ENCODE results near the gene SLC22A1.
A peak's percentile ranks its signal among the peaks of the same experiment; 100 is the strongest.
"Not testable (repeated sequence)": the region's sequence is repeated elsewhere in the genome, so short reads cannot be mapped to it uniquely, and the experiment has no call there.

The SLC22A1 gene

GRCh38 chr6:160125105-160125504 lies 3.5 kb downstream of the SLC22A1 start:
- not testable (repeated sequence) for DNase-seq

DNA sequence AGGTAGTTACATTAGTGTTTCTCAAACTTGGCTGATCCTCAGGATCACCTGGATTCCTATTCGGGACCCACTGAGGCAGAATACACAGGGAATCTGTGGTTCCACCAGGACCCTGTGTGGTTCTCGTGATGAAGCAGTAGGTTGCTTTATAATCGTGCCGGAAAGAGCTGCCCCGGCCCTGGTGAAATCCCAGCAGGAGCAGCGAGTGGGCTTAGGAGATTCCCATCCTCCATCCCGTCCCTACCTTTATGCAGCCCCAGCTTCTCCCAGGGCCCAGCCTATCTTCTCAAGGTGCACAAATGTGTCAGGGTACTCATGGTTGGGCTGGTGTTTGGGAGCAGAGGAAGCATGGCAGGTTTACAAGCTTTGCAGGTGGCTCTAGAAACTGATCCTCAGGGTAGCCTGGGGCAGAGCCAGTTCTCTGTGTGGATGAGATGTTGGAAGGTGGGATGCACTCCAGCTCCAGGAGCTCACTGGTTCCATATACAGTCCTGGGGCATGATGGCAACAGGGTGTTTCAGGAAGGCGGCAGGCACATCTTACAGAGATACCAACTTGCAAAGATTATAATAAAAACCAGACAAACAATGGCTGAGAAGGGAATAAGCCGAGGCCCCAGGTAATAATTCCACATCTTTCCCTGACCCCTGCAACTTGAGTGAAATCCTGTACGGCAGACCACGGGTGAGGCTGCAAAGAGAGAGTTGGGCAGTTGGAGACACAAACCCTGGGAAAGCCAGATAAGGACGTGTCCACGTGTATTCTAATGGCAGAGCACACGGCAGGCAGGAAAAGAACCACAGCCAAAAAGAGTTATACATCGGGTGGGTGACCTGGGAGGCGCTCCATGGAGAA lies 5.9 kb downstream of the SLC22A1 start:
- DNase-seq = no peak

DNA sequence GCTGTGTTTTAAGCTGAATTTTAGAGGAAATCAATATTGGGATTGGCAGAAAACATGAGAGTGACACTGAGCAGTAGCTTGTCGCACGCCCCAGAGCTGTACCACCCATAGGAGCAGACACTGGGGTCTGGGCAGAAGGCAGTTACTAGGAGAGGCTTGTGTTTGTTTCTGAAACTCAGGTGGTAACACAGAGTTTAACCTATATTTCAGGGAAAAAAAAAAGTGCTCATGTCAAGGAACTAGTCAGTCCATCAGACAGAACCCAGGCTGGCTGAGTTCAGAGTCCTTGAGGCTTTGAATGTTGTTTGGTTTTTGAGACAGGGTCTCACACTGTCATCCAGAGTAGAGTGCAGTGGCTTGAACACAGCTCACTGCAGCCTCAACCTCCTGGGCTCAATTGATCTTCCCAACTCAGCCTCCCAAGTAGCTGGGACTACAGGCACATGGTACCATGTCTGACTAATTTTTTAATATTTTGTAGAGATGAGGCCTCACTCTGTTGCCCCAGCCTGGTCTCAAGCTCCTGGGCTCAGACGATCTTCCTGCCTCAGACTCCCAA lies 6.6 kb downstream of the SLC22A1 start:
- no peak for DNase-seq

GRCh38 chr6:160128879-160129516 lies 7.4 kb downstream of the SLC22A1 start:
- no peak for DNase-seq

DNA sequence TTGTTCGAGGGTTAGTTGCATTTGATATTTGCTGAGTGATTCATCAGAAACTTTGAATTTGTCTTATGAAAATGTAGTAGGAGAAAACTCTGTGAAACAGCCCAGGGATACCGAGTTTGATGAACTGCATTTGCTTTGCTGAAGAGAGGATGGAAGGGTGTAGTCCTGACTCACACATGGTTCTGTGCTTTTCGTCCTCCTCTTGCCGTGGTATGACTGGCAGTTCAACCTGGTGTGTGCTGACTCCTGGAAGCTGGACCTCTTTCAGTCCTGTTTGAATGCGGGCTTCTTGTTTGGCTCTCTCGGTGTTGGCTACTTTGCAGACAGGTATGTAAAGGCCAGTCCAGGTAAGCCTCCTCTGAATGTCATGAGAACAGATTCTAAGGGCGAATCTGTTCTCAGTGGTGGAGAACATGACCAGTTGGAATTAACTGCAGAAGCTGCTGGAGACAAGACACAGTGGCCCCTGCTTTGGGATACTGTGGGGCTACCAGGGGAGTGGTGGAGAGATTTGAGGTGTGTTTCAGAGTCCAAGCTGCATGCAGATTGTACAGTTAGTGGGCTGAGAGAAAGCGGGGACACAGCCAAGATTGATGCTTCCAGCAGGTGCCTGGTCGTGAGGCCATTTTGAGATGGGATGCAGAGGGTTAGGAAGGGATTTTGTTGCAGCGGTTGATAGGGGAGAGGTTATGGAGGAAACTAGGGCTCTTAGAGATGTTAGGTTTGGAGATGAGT lies 8.4 kb downstream of the SLC22A1 start:
- DNase-seq = no peak

DNA sequence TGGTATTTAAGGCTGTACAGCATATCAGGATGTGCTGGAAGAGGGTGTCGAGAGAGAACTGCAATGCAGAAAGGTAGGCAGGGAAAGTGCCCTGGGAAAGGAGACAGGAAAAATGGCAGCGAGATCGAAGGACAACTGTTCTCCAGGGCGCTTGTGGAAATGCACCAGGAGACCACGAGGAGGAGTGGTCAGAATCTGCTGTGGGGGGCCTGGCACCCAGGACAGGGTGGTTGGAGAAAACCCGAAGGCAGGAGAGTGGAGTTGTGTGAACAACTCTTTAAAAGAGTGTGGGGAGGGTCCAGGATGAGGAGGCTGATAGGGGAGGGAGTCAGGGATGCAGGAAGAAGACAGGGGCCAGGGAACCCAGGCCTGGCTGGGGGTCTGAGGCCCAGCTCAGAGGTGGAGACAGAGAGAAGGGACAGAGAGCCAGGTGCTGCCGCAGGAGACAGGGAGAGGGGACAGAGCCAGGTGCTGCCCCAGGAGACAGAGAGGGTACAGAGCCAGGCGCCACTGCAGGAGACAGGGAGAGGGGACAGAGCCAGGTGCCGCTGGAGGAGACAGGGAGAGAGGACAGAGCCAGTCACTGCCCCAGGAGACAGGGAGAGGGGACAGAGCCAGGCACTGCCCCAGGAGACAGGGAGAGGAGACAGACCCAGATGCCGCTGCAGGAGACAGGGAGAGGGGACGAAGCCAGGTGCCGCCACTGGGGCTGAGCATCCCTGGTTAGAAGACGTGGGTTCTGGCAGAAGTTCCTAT lies 9.3 kb downstream of the SLC22A1 start:
- no peak for DNase-seq

GRCh38 chr6:160131636-160132296 lies 10.2 kb downstream of the SLC22A1 start:
- DNase-seq = no peak

GRCh38 chr6:160132297-160132637 lies 10.7 kb downstream of the SLC22A1 start:
- DNase-seq = no peak

DNA sequence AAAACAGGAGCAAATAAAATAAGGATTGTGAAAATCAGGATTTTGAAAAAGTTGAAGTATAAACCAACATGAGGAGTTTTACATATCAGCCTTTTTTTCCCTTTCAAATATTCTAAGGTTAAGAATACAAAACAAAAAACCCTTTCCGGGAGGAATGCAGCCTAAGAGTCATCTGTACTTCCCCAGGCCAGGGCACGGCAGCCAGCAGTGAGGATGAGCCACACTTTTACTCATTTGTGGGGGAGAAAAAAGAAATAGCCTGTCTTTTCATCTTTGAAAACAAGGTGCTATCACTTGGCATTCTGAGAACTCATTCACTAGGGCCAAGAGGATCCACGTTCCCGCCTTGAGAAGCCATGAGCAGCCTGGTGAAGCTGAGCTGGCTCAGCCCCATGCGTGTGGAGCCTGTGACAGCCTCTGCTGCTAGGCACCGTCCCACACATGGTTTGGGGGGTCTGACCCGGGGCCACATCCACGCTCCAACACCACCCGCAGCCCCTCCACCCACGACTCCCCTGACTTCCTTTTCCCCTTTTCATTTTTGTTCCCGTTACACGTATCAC lies 11.2 kb downstream of the SLC22A1 start:
- DNase-seq = no peak

DNA sequence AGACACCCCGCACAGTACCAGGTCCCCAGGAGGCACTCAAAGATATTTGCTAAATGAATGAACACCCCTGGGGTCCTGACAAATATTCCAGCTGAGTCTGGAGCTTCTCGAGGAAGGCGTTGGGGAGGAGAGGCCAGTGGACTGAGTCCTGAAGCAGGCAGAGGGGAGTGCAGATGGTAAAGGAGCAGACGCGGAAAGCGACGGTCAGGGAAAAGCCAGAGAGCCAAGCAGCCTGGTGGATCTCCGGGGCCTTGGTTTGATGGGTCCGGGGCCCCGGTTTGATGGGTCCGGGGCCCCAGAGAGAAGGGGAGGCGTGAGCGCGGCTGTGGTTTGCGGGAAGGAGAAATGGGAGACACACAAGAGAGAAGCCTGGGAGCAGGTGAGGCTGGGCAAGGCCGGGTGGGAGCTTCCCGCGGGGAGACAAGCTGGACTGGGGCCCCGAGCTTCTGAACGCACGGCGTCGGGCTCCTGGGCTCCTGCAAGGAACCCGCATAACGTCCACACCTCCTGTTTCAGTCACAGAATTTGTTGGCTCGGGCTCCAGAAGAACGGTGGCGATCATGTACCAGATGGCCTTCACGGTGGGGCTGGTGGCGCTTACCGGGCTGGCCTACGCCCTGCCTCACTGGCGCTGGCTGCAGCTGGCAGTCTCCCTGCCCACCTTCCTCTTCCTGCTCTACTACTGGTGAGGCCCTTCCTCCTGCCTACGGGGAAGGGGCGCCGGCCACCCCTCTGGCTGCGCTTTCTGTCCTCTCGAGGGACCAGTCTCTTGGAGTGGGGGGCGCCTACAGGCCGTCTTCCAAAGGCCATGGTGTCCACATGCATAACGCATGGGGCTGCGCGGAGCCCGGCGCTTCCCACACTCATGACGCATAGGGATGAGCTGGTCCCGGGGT lies 12.1 kb downstream of the SLC22A1 start:
- no peak for DNase-seq

GRCh38 chr6:160134337-160134751 lies 12.7 kb downstream of the SLC22A1 start:
- not testable (repeated sequence) for DNase-seq

DNA sequence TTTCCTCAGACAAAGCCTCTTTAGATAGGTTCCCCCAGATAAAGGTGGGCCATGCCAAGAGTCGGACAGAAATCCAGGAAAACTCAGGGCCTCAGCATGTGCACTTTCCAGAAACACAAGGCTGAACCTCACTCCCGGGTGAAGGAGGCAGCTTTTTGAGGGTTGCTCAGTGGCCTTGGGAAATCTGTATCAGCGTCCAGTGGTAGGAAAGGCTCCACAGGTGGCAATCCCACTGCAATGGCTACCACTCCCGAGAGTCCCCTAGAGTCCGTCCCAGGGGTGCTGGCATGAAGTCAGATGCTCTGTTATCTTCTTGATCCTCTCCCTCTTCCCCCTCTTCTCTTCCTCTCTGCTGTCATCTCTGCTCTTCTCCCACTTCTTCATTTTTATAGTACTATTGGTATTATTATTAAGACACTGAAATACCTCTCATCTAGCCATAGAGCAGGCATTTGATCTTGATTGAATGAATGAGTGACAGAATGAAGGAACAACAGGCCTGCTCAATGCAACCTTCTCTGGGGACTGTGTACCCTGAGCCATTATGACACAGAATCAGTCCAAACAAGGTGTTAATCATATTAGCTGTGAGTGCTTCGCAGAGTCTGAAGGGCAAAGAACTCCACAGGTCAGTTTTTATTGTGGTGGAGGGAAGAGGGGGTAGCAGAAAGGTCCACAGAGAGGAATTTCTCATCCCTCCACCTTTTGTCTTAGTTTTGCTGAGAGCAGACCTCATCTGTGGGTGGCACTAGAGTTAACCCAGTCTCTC lies 13.3 kb downstream of the SLC22A1 start:
- DNase-seq = no peak

DNA sequence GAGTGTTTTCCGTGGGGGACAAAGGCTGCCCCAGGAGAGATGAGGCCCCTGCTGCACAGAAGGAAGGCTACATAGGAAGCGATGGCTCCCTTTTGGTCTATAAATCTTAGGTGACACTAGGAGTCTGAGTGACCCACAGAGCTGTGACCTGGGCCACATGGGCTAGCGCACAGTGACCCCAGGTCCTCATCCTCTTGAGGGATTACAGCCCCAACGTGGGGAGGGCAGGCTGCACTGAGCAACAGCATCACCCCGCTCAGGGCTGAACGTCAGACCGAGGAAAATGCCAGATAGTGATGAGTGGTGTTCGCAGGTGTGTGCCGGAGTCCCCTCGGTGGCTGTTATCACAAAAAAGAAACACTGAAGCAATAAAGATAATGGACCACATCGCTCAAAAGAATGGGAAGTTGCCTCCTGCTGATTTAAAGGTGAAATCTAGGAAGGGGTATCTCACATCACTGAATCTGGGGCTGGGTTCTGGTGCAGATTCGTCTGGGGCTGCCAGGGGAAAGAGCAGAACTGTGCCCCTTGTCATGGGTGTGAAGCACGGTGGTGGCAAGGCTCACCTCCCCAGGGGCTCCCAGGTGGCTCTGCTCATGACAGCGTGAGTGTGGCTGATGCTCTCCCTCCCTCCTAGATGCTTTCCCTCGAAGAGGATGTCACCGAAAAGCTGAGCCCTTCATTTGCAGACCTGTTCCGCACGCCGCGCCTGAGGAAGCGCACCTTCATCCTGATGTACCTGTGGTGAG lies 14.5 kb downstream of the SLC22A1 start:
- DNase-seq = no peak

- no peak for DNase-seq
These were observed 15.7 kb downstream of the SLC22A1 start for GRCh38 chr6:160137130-160137988.

- peak; percentile 62 for DNase-seq
These were observed 16.6 kb downstream of the SLC22A1 start for GRCh38 chr6:160137989-160138835.

DNA sequence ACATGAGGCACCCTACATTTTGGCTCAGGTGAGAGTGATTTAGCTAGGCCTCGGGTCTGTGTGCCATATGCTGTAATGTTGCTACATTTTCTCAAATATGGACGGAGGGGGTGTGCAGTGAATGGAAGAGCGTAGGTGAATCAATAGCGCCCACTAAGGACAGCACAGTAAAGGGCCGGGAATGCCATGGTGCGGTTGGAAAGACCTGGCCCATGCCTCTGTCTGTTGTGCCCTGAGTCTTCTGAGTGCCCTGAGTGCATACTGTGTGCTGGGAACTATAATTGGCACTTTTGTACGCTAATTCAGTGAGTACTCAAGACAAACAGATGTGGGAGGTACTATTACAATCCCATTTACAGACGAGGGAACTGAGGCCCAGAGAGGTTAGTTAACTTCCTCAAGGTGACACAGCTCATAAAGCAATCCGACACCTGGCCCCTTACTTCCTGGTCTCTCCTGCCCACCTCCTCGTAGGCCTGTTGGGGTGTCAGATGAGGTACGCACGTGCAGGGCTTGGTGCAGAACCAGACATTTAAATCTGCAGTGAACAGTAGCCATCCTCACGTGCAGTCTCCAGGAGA lies 17.3 kb downstream of the SLC22A1 start:
- DNase-seq = no peak

- no peak for DNase-seq
These were observed 17.8 kb downstream of the SLC22A1 start for GRCh38 chr6:160139420-160139851.
